ENCODE measurements around the gene EPS8L1. TPM values are rescaled to one million over a fixed set of nuclear protein-coding genes. Genes with fewer than 3 reads are reported as not detected.

EPS8L1 gene
- total RNA-seq, 4 donors from 2014 or later: 1.0 to 8.7 (median 1.2) TPM

DNA sequence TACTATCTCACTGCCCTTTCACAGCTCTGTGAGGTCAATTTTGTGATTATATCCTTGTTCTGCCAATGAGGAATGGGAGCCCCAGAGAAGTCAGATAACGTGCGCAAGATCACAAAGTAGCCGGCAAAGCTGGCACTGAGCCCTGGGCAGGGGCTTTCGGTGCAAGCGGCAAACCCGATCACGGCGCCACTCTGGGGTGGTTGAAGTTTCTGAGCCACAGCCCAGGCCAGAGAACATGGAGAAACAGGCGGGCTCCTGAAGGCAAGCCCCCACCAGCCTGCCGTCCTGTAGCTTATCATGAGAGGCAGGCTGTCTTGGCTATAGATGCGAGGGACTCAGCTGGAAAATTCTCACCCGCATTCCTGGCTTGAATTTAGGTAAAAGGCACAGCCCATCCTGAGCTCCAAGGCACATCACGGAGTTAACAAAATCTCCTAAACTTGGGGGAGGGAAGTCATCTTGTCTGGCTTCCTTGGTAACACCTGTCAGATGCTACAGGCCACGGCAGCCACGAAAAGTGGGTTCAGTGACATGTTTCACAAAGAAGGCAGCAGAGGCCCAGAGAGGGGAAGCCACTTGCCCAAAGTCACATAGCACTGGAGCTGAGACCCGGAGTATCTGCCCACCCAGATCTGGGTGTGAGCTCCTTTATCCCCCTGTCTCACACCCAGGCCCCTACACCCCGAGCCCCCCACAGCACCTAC is 60.9 kb downstream of the EPS8L1 start:
- intact Hi-C loops (cut with DNase I): no loop called here
- 78% methylated on average over 17 of the region's 17 CpGs for whole genome bisulfite sequencing
- Histone ChIP-seq H3K4me1 (peaks cover 0 to 8% (median 7%) of the 10 kb centered on the region in 4 donors), H3K4me3 (no peak overlapping the region), H3K27me3 (peaks cover 0 to 97% (median 15%) of the 10 kb centered on the region in 4 donors), H3K9me3 (no peaks in the 10 kb centered on the region), H3K27ac (replicated peaks in 1 of 4) (no peak overlapping the region), H3K36me3 (peaks cover 0 to 7% (median 0%) of the 10 kb centered on the region in 4 donors)
- TF ChIP-seq EP300 (IDR thresholded peaks at IDR 0.05) (no peak), POLR2A (IDR thresholded peaks at IDR 0.05; ENCODE audit: low read depth) (no peak), POLR2AphosphoS5 (IDR thresholded peaks at IDR 0.05) (no peak)
- TF ChIP-seq, protein P1, sequence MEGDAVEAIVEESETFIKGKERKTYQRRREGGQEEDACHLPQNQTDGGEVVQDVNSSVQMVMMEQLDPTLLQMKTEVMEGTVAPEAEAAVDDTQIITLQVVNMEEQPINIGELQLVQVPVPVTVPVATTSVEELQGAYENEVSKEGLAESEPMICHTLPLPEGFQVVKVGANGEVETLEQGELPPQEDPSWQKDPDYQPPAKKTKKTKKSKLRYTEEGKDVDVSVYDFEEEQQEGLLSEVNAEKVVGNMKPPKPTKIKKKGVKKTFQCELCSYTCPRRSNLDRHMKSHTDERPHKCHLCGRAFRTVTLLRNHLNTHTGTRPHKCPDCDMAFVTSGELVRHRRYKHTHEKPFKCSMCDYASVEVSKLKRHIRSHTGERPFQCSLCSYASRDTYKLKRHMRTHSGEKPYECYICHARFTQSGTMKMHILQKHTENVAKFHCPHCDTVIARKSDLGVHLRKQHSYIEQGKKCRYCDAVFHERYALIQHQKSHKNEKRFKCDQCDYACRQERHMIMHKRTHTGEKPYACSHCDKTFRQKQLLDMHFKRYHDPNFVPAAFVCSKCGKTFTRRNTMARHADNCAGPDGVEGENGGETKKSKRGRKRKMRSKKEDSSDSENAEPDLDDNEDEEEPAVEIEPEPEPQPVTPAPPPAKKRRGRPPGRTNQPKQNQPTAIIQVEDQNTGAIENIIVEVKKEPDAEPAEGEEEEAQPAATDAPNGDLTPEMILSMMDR (IDR thresholded peaks at IDR 0.05): no peak
- no peak for DNase-seq (ENCODE audit: extremely low spot score)

Small RNA genes within 50 kb of the gene (small RNA-seq; reads per million reads assigned to genes)
- 0 reads per million in 3 donors for gene MIR7975

Other genes with a start within 250 kb of the EPS8L1 start
- gene KIR2DS4, start 243.2 kb upstream of the EPS8L1 start, total RNA-seq: not detected
- gene KIR3DL2, start 225.4 kb upstream of the EPS8L1 start, total RNA-seq: not detected
- gene FCAR, start 201.6 kb upstream of the EPS8L1 start, total RNA-seq: 1 to 10 TPM in 2 of 4 donors, under 1 TPM in 1, not detected in 1; 0.29 to 6.3 (median 1.4) TPM
- under 1 TPM in 1 of 4 donors, not detected in 3; 0.33 TPM for gene NCR1, start 169.7 kb upstream of the EPS8L1 start, total RNA-seq
- gene NLRP7, start 128.3 kb upstream of the EPS8L1 start, total RNA-seq: not detected
- under 1 TPM in 2 of 4 donors, not detected in 2; 0.42 to 0.50 TPM for gene NLRP2, start 109.5 kb upstream of the EPS8L1 start, total RNA-seq
- under 1 TPM in 2 of 4 donors, not detected in 2; 0.13 to 0.29 TPM for gene GP6, start 37.6 kb upstream of the EPS8L1 start, total RNA-seq
- gene RDH13, start 12.7 kb upstream of the EPS8L1 start, total RNA-seq: 10 to 100 TPM; 11.1 to 16.4 (median 12.3) TPM
- 100 to 1,000 TPM; 257 to 451 (median 351) TPM for gene PPP1R12C, start 41.8 kb downstream of the EPS8L1 start, total RNA-seq
- gene TNNT1, start 73.3 kb downstream of the EPS8L1 start, total RNA-seq: 1 to 10 TPM in 1 of 4 donors, not detected in 3; 2.0 TPM
- gene TNNI3, start 81.9 kb downstream of the EPS8L1 start, total RNA-seq: not detected
- gene DNAAF3, start 90.7 kb downstream of the EPS8L1 start, total RNA-seq: under 1 TPM in 1 of 4 donors, not detected in 3; 0.83 TPM
- gene SYT5, start 104.4 kb downstream of the EPS8L1 start, total RNA-seq: 1 to 10 TPM in 2 of 4 donors, under 1 TPM in 1, not detected in 1; 0.80 to 2.1 (median 1.7) TPM
- gene PTPRH, start 133.6 kb downstream of the EPS8L1 start, total RNA-seq: 1 to 10 TPM in 2 of 4 donors, under 1 TPM in 2; 0.42 to 2.7 (median 1.4) TPM
- 1 to 10 TPM; 1.7 to 2.8 (median 2.4) TPM for gene TMEM86B, start 152.9 kb downstream of the EPS8L1 start, total RNA-seq
- gene PPP6R1, start 183.1 kb downstream of the EPS8L1 start, total RNA-seq: 10 to 100 TPM; 37.4 to 75.5 (median 45.6) TPM
- 10 to 100 TPM; 28.5 to 44.0 (median 32.2) TPM for gene HSPBP1, start 204.2 kb downstream of the EPS8L1 start, total RNA-seq
- gene BRSK1, start 208.1 kb downstream of the EPS8L1 start, total RNA-seq: 10 to 100 TPM in 1 of 4 donors, 1 to 10 TPM in 3; 3.3 to 16.9 (median 6.7) TPM
- gene TMEM150B, start 249.5 kb downstream of the EPS8L1 start, total RNA-seq: 1 to 10 TPM in 3 of 4 donors, under 1 TPM in 1; 0.83 to 5.2 (median 2.7) TPM